Gastrocnemius medialis (tissue), 4 donors: ENCODE results near the gene CENPP. TPM values are rescaled to one million over a fixed set of nuclear protein-coding genes. Genes with fewer than 3 reads are reported as not detected.

Source experiments
- ATAC-seq, 2 donors: fragments of 150-250 bp; one replicate each; pipeline ENCODE4 v1.9.1; 2016
- DNase-seq, 2 donors: peaks; one replicate each; pipeline ENCODE4 v3.0.0-alpha.2; 2019
- H3K27ac ChIP-seq, 4 donors: fragments of 200-600 bp; sonication (generic); 1 replicate in 1 of 4; 2 replicates in 3 of 4; pipeline ENCODE4 v1.5.1; 2016 to 2018; ENCODE audit warnings: mild to moderate bottlenecking in 2 of 4, moderate library complexity in 1 of 4
- H3K27me3 ChIP-seq, 3 donors: fragments of 200-600 bp; sonication (generic) in 2 of 3; 1 replicate in 1 of 3; 2 replicates in 2 of 3; pipeline versions ENCODE4 v1.5.1 to v1.6.0; 2016 to 2019; ENCODE audit warnings: mild to moderate bottlenecking in 1 of 3, moderate library complexity in 1 of 3
- H3K36me3 ChIP-seq, 2 donors: fragments of 200-600 bp; sonication (generic) in 1 of 2; one replicate each; pipeline ENCODE4 v1.5.1; 2017 to 2018
- H3K4me1 ChIP-seq, 2 donors: fragments of 200-600 bp; sonication (generic) in 1 of 2; one replicate each; pipeline ENCODE4 v1.5.1; 2016 to 2017; ENCODE audit warnings: mild to moderate bottlenecking in 2 of 2
- H3K4me3 ChIP-seq, 4 donors: fragments of 200-600 bp; sonication (generic) in 3 of 4; 1 replicate in 1 of 4; 2 replicates in 3 of 4; pipeline ENCODE4 v1.5.1; 2016 to 2019; ENCODE audit warnings: mild to moderate bottlenecking in 2 of 4
- H3K9me3 ChIP-seq, 3 donors: fragments of 200-600 bp; sonication (generic) in 2 of 3; 1 replicate in 1 of 3; 2 replicates in 2 of 3; pipeline ENCODE4 v1.5.1; 2016 to 2019
- POLR2A ChIP-seq, 2 donors: fragments of 450-650 bp; IDR thresholded peaks; one replicate each; pipeline ENCODE4 v1.6.1; 2017; ENCODE audit warnings: antibody characterized with exemption in 2 of 2, mild to moderate bottlenecking in 2 of 2, moderate library complexity in 2 of 2
- in situ Hi-C, 4 donors: fragments of 200-750 bp; cut with MboI; loops; one replicate each; pipeline versions ENCODE4 v1.15.0 to v1.8.0; 2017; ENCODE audit warnings: low sequenced_read_pairs in 4 of 4
- intact Hi-C: fragments of 100-400 bp; cut with DNase I; formaldehyde crosslinking; loops from one replicate; pipeline ENCODE4 v1.15.1; 2023; ENCODE audit warnings: low total_unique reads
- total RNA-seq, 4 donors: library from RNA; depleted of rRNA; stranded (reverse); fragments of >200 nt; gene quantifications; one replicate each; pipeline versions ENCODE4 v1.1.0 to v1.2.3, GENCODE V29; 2016
- TF ChIP-seq, protein P1 (sequence below), 5 experiments: fragments of 450-650 bp in 3 of 5; fragments of 200-600 bp in 2 of 5; sonication (generic) in 2 of 5; IDR thresholded peaks in 4 of 5; conservative IDR thresholded peaks in 1 of 5; 1 replicate in 4 of 5; 2 replicates in 1 of 5; pipeline ENCODE4 v1.5.1; 2016 to 2019; ENCODE audit warnings: antibody characterized with exemption in 5 of 5, mild to moderate bottlenecking in 3 of 5, moderate library complexity in 3 of 5

The CENPP gene
- total RNA-seq, 4 donors from 2014 or later: 1.8 to 11.5 (median 8.7) TPM

DNA sequence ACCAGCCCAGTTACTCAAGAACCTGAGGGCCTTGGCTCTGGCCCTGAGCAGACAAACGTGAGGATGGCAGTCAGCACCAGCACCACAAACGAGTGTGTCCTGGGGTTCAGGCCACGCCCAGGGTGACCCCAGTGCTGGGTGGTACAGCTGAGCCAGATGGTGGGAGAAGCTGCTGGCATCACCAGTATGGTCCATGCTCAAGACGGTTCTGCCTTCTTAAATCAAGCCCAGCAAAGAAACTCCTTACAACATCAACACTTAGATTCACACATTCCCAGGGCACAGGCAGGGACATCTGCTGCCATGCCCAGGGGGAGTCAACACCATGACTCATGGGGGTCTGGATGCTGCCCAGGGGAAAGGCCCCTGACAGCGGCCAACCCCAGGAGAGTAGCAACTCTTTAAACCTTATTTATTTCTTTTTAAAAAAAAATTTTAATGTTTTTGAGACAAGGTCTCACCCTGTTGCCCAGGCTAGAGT is 312.9 kb downstream of the CENPP start:
- no peak overlapping the region for H3K4me3 ChIP-seq
- in situ Hi-C loops: loop anchor here (10.0 to 25.0 kb wide), 6 partner anchors 176 to 504 kb away; partner anchors contain the start of genes CENPP (in 1 of the 4) and NOL8 (in 1 of the 4)
- no peaks in the 10 kb centered on the region for H3K9me3 ChIP-seq
- H3K36me3 ChIP-seq: peaks cover 0 to 59% of the 10 kb centered on the region in 2 donors
- DNase-seq: no peak
- H3K27ac ChIP-seq: no peak overlapping the region
- TF ChIP-seq POLR2A (IDR thresholded peaks at IDR 0.05): no peak
- TF ChIP-seq, protein P1, sequence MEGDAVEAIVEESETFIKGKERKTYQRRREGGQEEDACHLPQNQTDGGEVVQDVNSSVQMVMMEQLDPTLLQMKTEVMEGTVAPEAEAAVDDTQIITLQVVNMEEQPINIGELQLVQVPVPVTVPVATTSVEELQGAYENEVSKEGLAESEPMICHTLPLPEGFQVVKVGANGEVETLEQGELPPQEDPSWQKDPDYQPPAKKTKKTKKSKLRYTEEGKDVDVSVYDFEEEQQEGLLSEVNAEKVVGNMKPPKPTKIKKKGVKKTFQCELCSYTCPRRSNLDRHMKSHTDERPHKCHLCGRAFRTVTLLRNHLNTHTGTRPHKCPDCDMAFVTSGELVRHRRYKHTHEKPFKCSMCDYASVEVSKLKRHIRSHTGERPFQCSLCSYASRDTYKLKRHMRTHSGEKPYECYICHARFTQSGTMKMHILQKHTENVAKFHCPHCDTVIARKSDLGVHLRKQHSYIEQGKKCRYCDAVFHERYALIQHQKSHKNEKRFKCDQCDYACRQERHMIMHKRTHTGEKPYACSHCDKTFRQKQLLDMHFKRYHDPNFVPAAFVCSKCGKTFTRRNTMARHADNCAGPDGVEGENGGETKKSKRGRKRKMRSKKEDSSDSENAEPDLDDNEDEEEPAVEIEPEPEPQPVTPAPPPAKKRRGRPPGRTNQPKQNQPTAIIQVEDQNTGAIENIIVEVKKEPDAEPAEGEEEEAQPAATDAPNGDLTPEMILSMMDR (IDR thresholded peaks at IDR 0.05 in 4 of 5, conservative IDR thresholded peaks at IDR 0.05 in 1 of 5): no peak
- no peaks in the 10 kb centered on the region for H3K27me3 ChIP-seq
- ATAC-seq: no peak
- H3K4me1 ChIP-seq: no peaks in the 10 kb centered on the region
- intact Hi-C loops: loop anchor here (10.0 kb wide), 1 partner anchor 134 kb away; no protein-coding TSS in a partner anchor

DNA sequence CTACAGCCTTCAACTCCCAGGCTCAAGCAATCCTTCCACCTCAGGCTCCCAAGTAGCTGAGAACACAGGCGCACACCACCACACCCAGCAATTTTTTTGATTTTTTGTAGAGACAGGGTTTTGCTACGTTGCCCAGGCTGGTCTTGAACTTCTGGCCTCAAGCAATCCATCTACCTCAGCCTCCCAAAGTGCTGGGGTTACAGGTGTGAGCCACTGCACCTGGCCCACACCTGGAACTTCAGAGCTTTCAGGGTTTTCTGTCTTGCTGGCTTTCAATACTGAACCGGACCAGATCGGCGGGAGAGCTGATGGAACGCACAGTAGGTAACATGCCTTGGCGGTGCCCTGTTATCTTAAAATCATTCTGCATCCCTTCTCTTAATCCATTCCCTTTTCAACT is 313.4 kb downstream of the CENPP start:
- intact Hi-C loops: loop anchor here (10.0 kb wide), 1 partner anchor 134 kb away; no protein-coding TSS in a partner anchor
- TF ChIP-seq POLR2A (IDR thresholded peaks at IDR 0.05): no peak
- TF ChIP-seq, protein P1 (IDR thresholded peaks at IDR 0.05 in 4 of 5, conservative IDR thresholded peaks at IDR 0.05 in 1 of 5): no peak

DNA sequence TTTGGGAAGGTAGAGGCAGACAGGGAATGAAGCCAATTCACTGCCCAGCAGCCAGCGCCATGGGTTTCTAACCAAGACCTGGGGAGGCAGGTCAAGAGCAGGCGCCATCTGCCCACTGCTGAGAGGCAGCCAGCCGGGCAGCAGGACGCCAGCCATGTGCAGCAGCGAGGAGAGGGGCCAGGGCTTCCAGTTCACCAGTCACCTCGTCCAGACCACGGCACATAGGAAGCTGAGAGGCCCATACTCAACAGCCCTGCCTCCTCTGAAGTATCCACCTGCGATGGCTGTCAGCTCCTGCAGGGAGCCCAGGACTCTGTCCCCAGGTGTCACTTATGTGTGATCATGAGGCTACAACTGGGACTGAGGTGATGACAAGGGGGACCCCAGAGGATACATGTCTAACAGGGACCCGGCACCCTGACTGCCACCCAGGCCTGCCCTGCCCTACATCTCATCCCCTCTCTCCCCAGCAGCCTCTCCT is 314.1 kb downstream of the CENPP start:
- no peaks in the 10 kb centered on the region for H3K4me1 ChIP-seq
- no peak for ATAC-seq
- H3K27me3 ChIP-seq: no peaks in the 10 kb centered on the region
- H3K27ac ChIP-seq: no peak overlapping the region
- H3K4me3 ChIP-seq: no peak overlapping the region
- no peaks in the 10 kb centered on the region for H3K9me3 ChIP-seq
- H3K36me3 ChIP-seq: peaks cover 0 to 64% of the 10 kb centered on the region in 2 donors
- TF ChIP-seq POLR2A (IDR thresholded peaks at IDR 0.05): no peak
- TF ChIP-seq, protein P1 (IDR thresholded peaks at IDR 0.05 in 4 of 5, conservative IDR thresholded peaks at IDR 0.05 in 1 of 5): no peak
- DNase-seq: no peak
- in situ Hi-C loops (loop anchor here (10.0 to 25.0 kb wide), 6 partner anchors 178 to 505 kb away; partner anchors contain the start of genes CENPP (in 1 of the 4) and NOL8 (in 1 of the 4)), intact Hi-C loops (loop anchor here (10.0 kb wide), 1 partner anchor 135 kb away; no protein-coding TSS in a partner anchor)

More for the DNA sequence above, 313.4 kb downstream of the CENPP start:
- no peak for ATAC-seq
- peaks cover 0 to 59% of the 10 kb centered on the region in 2 donors for H3K36me3 ChIP-seq
- H3K27me3 ChIP-seq: no peaks in the 10 kb centered on the region
- in situ Hi-C loops: loop anchor here (10.0 to 25.0 kb wide), 6 partner anchors 177 to 504 kb away; partner anchors contain the start of genes CENPP (in 1 of the 4) and NOL8 (in 1 of the 4)
- no peaks in the 10 kb centered on the region for H3K9me3 ChIP-seq
- H3K4me1 ChIP-seq: no peaks in the 10 kb centered on the region
- no peak overlapping the region for H3K4me3 ChIP-seq
- no peak overlapping the region for H3K27ac ChIP-seq
- no peak for DNase-seq

DNA sequence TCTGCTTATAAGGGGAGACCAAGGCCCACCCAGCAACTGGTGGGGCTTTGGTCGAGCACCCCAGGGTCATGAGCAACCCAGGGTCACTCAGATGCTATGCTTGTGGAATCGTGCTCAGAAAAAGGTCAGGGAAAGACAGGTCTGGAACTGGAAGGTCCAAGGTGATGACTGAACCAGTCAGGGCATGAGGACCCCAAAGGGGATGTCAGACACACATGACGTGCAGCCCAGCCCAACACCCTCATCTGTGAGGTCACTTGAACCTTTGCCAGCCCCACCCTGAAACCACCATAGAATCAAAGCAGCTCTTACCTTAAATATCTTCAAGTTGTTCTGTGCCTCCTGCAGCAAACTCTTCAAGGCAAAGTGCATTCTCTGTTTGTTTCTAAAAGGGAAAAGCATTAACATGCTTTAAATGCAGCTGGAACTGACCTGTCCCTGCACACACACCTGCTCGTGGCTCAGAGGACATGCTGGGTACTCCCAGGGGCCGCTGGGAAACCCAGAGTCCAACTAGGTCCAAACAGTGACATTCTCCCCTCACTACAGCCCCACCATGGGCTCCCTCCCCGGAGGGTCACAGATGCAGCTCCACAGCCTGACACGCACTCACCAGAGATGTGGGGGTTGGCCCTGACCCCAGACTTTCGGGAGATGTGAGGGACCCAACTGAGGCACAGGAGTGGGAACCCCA is 314.8 kb downstream of the CENPP start:
- TF ChIP-seq POLR2A (IDR thresholded peaks at IDR 0.05): no peak
- TF ChIP-seq, protein P1 (IDR thresholded peaks at IDR 0.05 in 4 of 5, conservative IDR thresholded peaks at IDR 0.05 in 1 of 5): no peak
- Histone ChIP-seq H3K4me3 (no peak overlapping the region), H3K4me1 (no peaks in the 10 kb centered on the region), H3K36me3 (peaks cover 0 to 65% of the 10 kb centered on the region in 2 donors), H3K9me3 (no peaks in the 10 kb centered on the region), H3K27me3 (no peaks in the 10 kb centered on the region), H3K27ac (no peak overlapping the region)
- intact Hi-C loops: no loop called here
- DNase-seq: no peak
- no peak for ATAC-seq
- in situ Hi-C loops: loop anchor here in 2 of 4 donors (25.0 kb wide), 3 partner anchors 178 to 503 kb away; partner anchors contain the start of genes CENPP (in 1 of the 2) and NOL8 (in 1 of the 2)
